ENCODE measurements around the gene ISG15.
"Not testable (repeated sequence)": the region's sequence is repeated elsewhere in the genome, so short reads cannot be mapped to it uniquely, and the experiment has no call there.

Gene ISG15

GRCh38 chr1:1030867-1031658 is 17.8 kb downstream of the ISG15 start:
- ATAC-seq: not testable (repeated sequence)

GRCh38 chr1:1031659-1032235 is 18.4 kb downstream of the ISG15 start:
- no peak for ATAC-seq

GRCh38 chr1:1032424-1032823 is 19.1 kb downstream of the ISG15 start:
- no peak for ATAC-seq

- peak; percentile 94 to 95 for ATAC-seq
Observed at GRCh38 chr1:1033009-1033587, 19.8 kb downstream of the ISG15 start.

GRCh38 chr1:1033731-1034438 is 20.6 kb downstream of the ISG15 start:
- no peak for ATAC-seq

GRCh38 chr1:1034439-1034781 is 21.1 kb downstream of the ISG15 start:
- ATAC-seq: no peak

GRCh38 chr1:1035291-1035943 is 22.1 kb downstream of the ISG15 start:
- ATAC-seq: no peak

GRCh38 chr1:1037366-1038327 is 24.4 kb downstream of the ISG15 start:
- ATAC-seq: no peak

GRCh38 chr1:1038694-1039093 is 25.4 kb downstream of the ISG15 start:
- ATAC-seq: no peak

GRCh38 chr1:1039145-1039910 is 26.0 kb downstream of the ISG15 start:
- ATAC-seq: peak; percentile 19 to 40

GRCh38 chr1:1040004-1040991 is 27.0 kb downstream of the ISG15 start:
- peak; percentile 83 for ATAC-seq

- no peak for ATAC-seq
Observed at GRCh38 chr1:1041092-1041523, 27.8 kb downstream of the ISG15 start.

GRCh38 chr1:1041873-1042272 is 28.6 kb downstream of the ISG15 start:
- ATAC-seq: no peak

- no peak for ATAC-seq
Observed at GRCh38 chr1:1042835-1043234, 29.5 kb downstream of the ISG15 start.

- no peak for ATAC-seq
Observed at GRCh38 chr1:1043411-1043810, 30.1 kb downstream of the ISG15 start.

GRCh38 chr1:1043921-1044320 is 30.6 kb downstream of the ISG15 start:
- ATAC-seq: no peak

GRCh38 chr1:1044455-1045078 is 31.3 kb downstream of the ISG15 start:
- no peak for ATAC-seq

- no peak for ATAC-seq
Observed at GRCh38 chr1:1045129-1045528, 31.8 kb downstream of the ISG15 start.

GRCh38 chr1:1046243-1046642 is 32.9 kb downstream of the ISG15 start:
- ATAC-seq: no peak
